HepG2 (cell line): ENCODE results near the gene STK17A. TPM values are rescaled to one million over a fixed set of nuclear protein-coding genes. Genes with fewer than 3 reads are reported as not detected.

Experiments used
- AKAP8 ChIP-seq: sonication (generic); formaldehyde crosslinking; IDR thresholded peaks from 2 replicates; pipeline ENCODE4 v1.5.1; 2020; ENCODE audit warnings: mild to moderate bottlenecking, missing genetic modification reagents
- ELF4 ChIP-seq: sonication (generic); formaldehyde crosslinking; IDR thresholded peaks from 2 replicates; pipeline ENCODE4 v1.5.0; 2020; ENCODE audit warnings: missing genetic modification reagents, mild to moderate bottlenecking, moderate library complexity, borderline replicate concordance
- IRX3 ChIP-seq: sonication (generic); formaldehyde crosslinking; IDR thresholded peaks from 2 replicates; pipeline ENCODE4 v1.8.1; 2023; ENCODE audit warnings: mild to moderate bottlenecking, low read depth, missing genetic modification reagents, borderline replicate concordance
- NCOR1 ChIP-seq: fragments of 200-600 bp; sonication (generic); IDR thresholded peaks from 2 replicates; pipeline ENCODE4 v1.7.0; 2017; ENCODE audit warnings: antibody characterized with exemption, low read length, borderline replicate concordance
- SMYD3 ChIP-seq: sonication (generic); formaldehyde crosslinking; IDR thresholded peaks from 2 replicates; pipeline ENCODE4 v1.8.1; 2023; ENCODE audit warnings: mild to moderate bottlenecking, missing genetic modification reagents
- SUZ12 ChIP-seq: fragments of 150-350 bp; IDR thresholded peaks from 2 replicates; pipeline ENCODE4 v1.6.1; 2014; ENCODE audit warnings: low read depth, low read length
- ZNF256 ChIP-seq: sonication (generic); formaldehyde crosslinking; conservative IDR thresholded peaks from 2 replicates; pipeline ENCODE4 v1.4.0; 2020; ENCODE audit warnings: missing genetic modification reagents
- ZNF263 ChIP-seq: sonication (generic); formaldehyde crosslinking; IDR thresholded peaks from 2 replicates; pipeline ENCODE4 v1.4.0; 2020; ENCODE audit warnings: missing genetic modification reagents
- ZNF275 ChIP-seq: sonication (generic); formaldehyde crosslinking; IDR thresholded peaks from 2 replicates; pipeline ENCODE4 v1.8.0; 2022; ENCODE audit warnings: missing genetic modification reagents, mild to moderate bottlenecking, inconsistent platforms, borderline replicate concordance
- ZNF678 ChIP-seq: sonication (generic); formaldehyde crosslinking; IDR thresholded peaks from 2 replicates; pipeline ENCODE4 v1.4.0; 2020; ENCODE audit warnings: mild to moderate bottlenecking, missing genetic modification reagents
- polyA plus RNA-seq, 8 experiments: library from polyadenylated mRNA; depleted of rRNA in 3 of 8; stranded (reverse) in 7 of 8; unstranded in 1 of 8; fragments of >200 nt; fragmentation: Illumina TruSeq in 4 of 8; extraction: Trizol in 4 of 8; gene quantifications; 2 replicates each; pipeline versions ENCODE4 v1.2.1 to v1.2.3, GENCODE V29; 2011 to 2016; ENCODE audit warnings: low read depth in 4 of 8, missing spikeins in 1 of 8, mixed read lengths in 1 of 8; ENCODE audit not compliant: insufficient read depth in 1 of 8
- total RNA-seq, 5 experiments: library from RNA; depleted of rRNA; stranded (reverse); fragments of >200 nt; fragmentation: Illumina TruSeq; extraction: Trizol; gene quantifications; 2 replicates each; pipeline ENCODE4 v1.2.3, GENCODE V29; 2016; ENCODE audit warnings: low read depth in 1 of 5
- TF ChIP-seq, protein P1 (sequence below): sonication (generic); formaldehyde crosslinking; IDR thresholded peaks from 2 replicates; pipeline ENCODE4 v1.4.0; 2020; ENCODE audit warnings: missing genetic modification reagents
- TF ChIP-seq, protein P2 (sequence below): sonication (generic); formaldehyde crosslinking; IDR thresholded peaks from 2 replicates; pipeline ENCODE4 v1.5.1; 2020; ENCODE audit warnings: missing genetic modification reagents, mild to moderate bottlenecking, borderline replicate concordance
- TF ChIP-seq, protein P3 (sequence below): sonication (generic); formaldehyde crosslinking; IDR thresholded peaks from 2 replicates; pipeline ENCODE4 v1.5.0; 2020; ENCODE audit warnings: missing genetic modification reagents, mild to moderate bottlenecking, borderline replicate concordance
- TF ChIP-seq, protein P4 (sequence below): sonication (generic); formaldehyde crosslinking; IDR thresholded peaks from 2 replicates; pipeline ENCODE4 v1.5.1; 2020; ENCODE audit warnings: mild to moderate bottlenecking, moderate library complexity, missing genetic modification reagents

The STK17A gene
- total and polyA plus RNA-seq, 2 of the 13 experiments (the other 11 are each of a cell fraction or from before 2014, with no cell fraction given): 18.6 to 24.3 TPM

DNA sequence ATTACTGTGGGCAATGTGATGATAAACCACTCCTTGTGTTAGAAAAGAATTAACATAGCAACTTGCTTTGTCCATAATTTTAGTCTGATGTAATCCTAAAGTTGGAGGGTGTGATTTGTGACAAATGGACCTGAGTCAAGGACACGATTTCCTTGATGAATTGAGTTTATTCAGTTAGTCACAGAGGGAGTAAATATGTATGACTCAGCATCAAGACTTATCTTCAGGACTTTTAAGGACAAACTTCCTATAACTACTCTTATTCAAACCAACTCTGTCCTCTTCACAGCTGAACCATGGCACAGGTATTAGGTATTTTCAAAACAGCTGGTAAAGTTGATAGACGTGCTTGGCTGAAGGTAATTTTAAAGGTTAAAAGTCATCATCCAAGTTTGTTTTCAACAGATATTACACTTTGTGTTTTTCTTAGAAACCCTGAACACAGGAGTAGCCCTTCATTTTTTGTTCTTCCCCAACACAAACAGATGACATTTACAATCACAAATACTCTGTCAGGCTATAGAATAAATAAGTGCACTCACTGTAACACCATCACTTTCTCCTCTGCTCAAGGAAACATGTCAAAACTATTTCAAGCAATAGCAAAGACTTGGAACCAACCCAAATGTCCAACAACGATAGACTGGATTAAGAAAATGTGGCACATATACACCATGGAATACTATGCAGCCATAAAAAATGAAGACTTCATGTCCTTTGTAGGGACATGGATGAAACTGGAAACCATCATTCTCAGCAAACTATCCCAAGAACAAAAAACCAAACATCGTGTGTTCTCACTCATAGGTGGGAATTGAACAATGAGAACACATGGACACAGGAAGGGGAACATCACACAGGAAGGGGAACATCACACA lies 91.9 kb downstream of the STK17A start (continued):
- TF ChIP-seq, protein P1, sequence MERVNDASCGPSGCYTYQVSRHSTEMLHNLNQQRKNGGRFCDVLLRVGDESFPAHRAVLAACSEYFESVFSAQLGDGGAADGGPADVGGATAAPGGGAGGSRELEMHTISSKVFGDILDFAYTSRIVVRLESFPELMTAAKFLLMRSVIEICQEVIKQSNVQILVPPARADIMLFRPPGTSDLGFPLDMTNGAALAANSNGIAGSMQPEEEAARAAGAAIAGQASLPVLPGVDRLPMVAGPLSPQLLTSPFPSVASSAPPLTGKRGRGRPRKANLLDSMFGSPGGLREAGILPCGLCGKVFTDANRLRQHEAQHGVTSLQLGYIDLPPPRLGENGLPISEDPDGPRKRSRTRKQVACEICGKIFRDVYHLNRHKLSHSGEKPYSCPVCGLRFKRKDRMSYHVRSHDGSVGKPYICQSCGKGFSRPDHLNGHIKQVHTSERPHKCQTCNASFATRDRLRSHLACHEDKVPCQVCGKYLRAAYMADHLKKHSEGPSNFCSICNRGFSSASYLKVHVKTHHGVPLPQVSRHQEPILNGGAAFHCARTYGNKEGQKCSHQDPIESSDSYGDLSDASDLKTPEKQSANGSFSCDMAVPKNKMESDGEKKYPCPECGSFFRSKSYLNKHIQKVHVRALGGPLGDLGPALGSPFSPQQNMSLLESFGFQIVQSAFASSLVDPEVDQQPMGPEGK (CRISPR knock-in tag): no peak
- TF ChIP-seq AKAP8 (CRISPR knock-in tag): no peak
- TF ChIP-seq ELF4: no peak
- TF ChIP-seq IRX3: no peak
- TF ChIP-seq ZNF263 (CRISPR knock-in tag): no peak
- TF ChIP-seq, protein P2, sequence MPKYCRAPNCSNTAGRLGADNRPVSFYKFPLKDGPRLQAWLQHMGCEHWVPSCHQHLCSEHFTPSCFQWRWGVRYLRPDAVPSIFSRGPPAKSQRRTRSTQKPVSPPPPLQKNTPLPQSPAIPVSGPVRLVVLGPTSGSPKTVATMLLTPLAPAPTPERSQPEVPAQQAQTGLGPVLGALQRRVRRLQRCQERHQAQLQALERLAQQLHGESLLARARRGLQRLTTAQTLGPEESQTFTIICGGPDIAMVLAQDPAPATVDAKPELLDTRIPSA (CRISPR knock-in tag): no peak
- TF ChIP-seq NCOR1: no peak; the same call in 1 of the 2 replicates
- TF ChIP-seq, protein P3, sequence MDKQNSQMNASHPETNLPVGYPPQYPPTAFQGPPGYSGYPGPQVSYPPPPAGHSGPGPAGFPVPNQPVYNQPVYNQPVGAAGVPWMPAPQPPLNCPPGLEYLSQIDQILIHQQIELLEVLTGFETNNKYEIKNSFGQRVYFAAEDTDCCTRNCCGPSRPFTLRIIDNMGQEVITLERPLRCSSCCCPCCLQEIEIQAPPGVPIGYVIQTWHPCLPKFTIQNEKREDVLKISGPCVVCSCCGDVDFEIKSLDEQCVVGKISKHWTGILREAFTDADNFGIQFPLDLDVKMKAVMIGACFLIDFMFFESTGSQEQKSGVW (CRISPR knock-in tag): no peak
- TF ChIP-seq, protein P4, sequence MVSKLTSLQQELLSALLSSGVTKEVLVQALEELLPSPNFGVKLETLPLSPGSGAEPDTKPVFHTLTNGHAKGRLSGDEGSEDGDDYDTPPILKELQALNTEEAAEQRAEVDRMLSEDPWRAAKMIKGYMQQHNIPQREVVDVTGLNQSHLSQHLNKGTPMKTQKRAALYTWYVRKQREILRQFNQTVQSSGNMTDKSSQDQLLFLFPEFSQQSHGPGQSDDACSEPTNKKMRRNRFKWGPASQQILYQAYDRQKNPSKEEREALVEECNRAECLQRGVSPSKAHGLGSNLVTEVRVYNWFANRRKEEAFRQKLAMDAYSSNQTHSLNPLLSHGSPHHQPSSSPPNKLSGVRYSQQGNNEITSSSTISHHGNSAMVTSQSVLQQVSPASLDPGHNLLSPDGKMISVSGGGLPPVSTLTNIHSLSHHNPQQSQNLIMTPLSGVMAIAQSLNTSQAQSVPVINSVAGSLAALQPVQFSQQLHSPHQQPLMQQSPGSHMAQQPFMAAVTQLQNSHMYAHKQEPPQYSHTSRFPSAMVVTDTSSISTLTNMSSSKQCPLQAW (CRISPR knock-in tag): no peak
- TF ChIP-seq SMYD3 (CRISPR knock-in tag): no peak
- no peak for TF ChIP-seq ZNF678 (CRISPR knock-in tag)
- no peak for TF ChIP-seq ZNF256 (CRISPR knock-in tag)
- TF ChIP-seq SUZ12: no peak
- no peak for TF ChIP-seq ZNF275
